Measurements from ENCODE around the gene SLC25A43.

SLC25A43 gene

DNA sequence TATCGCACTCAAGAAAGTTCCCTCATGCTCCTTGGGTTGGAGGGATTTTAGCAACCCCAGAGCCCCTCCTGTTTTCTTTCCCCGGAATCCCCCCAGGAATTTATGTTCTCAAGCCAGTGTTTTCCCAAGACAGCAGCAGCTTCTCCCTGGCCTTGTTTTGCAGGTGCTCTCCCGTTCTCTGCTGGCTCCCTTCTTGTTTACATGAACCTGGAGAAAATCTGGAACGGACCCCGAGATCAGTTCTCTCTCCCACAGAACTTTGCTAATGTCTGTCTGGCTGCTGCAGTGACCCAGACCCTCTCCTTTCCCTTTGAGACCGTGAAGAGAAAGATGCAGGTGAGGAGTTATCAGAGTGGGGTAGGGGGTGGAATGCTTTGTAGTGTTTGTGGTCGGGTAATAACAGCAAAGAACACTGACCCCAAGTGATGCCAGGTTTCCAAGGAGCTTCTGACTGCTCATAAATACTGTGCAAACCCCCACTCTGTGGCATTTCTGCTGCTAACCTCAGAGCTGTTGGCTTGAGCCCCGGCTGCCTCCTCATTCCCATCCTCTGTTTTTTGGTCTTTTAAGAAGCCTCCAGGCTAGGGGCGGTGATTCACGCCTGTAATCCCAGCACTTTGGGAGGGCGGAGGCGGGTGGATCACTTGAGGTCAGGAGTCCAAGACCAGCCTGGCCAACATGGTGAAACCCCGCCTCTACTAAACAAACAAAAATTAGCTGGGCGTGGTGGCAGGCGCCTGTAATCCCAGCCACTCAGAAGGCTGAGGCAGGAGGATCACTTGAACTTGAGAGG, 11.1 kb downstream of the SLC25A43 start:
- DNase-seq (ENCODE audit: low read depth in 2 of 2): peak; percentile 72 to 80
- TF ChIP-seq, protein P1, sequence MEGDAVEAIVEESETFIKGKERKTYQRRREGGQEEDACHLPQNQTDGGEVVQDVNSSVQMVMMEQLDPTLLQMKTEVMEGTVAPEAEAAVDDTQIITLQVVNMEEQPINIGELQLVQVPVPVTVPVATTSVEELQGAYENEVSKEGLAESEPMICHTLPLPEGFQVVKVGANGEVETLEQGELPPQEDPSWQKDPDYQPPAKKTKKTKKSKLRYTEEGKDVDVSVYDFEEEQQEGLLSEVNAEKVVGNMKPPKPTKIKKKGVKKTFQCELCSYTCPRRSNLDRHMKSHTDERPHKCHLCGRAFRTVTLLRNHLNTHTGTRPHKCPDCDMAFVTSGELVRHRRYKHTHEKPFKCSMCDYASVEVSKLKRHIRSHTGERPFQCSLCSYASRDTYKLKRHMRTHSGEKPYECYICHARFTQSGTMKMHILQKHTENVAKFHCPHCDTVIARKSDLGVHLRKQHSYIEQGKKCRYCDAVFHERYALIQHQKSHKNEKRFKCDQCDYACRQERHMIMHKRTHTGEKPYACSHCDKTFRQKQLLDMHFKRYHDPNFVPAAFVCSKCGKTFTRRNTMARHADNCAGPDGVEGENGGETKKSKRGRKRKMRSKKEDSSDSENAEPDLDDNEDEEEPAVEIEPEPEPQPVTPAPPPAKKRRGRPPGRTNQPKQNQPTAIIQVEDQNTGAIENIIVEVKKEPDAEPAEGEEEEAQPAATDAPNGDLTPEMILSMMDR (IDR thresholded peaks at IDR 0.05; ENCODE audit: low read depth, low read length): no peak
- no peak overlapping the region for H3K4me3 ChIP-seq (replicated peaks in 1 of 2; ENCODE audit: low read depth in 2 of 2, low read length in 2 of 2)

DNA sequence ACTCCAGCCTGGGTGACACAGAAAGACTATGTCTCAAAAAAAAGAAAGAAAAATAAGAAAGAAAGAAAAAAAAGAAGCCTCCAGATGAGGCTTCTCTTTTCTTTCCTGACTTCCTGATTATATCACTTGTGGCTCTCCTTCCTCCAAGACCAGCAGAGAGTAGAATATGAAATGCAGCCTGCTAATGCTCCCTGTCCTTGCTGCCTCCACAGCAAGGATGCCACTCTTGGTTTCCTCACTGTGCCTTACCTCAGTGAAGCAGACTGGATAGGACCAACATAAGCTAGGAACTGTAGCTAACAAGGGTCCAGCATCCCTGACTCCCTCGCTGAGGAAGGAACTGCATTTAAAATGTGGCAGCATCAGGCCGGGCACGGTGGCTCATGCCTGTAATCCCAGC, 11.7 kb downstream of the SLC25A43 start:
- TF ChIP-seq, protein P1 (IDR thresholded peaks at IDR 0.05; ENCODE audit: low read depth, low read length): no peak
- H3K4me3 ChIP-seq (replicated peaks in 1 of 2; ENCODE audit: low read depth in 2 of 2, low read length in 2 of 2): no peak overlapping the region
- no peak for DNase-seq (ENCODE audit: low read depth in 2 of 2)

DNA sequence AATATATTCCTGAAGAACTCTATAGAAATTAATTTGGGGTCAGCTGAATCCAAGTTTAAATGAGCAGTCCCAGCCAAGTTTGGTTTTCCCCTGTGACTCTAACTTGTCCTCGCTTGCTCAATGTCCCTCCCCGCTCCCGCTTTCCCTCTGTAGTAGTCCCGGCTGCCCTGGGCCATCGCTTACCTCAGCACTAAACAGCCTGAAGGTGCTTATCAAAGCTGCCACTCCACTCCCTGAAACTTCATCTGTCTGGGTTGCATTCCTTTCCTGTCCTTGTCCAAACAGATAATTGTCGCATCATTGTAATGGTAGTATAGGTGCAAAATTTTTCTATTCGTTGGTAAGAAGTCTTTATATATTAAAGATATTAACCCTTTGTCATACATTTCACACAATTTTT, 12.8 kb downstream of the SLC25A43 start:
- TF ChIP-seq, protein P1 (IDR thresholded peaks at IDR 0.05; ENCODE audit: low read depth, low read length): no peak
- DNase-seq (ENCODE audit: low read depth in 2 of 2): no peak
- no peak overlapping the region for H3K4me3 ChIP-seq (replicated peaks in 1 of 2; ENCODE audit: low read depth in 2 of 2, low read length in 2 of 2)

DNA sequence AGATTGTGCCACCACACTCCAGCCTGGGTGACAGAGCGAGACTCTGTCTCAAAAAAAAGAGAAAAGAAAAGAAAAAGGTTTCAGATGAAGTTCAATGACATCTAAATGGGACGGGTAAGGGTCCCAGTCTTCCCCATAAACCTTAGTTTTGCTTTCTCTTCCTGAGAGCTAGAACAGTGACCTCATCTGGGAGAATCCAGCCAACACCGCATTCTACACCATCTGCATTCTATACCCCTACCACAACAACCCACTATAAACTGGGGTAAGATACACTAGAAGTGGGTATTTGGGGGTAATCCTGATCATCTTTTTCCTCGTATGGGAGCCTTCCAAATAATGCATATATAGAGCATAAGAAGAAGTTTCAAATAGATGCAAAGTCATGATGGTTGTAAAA, 18.2 kb downstream of the SLC25A43 start:
- TF ChIP-seq, protein P1 (IDR thresholded peaks at IDR 0.05; ENCODE audit: low read depth, low read length): no peak
- H3K4me3 ChIP-seq (replicated peaks in 1 of 2; ENCODE audit: low read depth in 2 of 2, low read length in 2 of 2): no peak overlapping the region

DNA sequence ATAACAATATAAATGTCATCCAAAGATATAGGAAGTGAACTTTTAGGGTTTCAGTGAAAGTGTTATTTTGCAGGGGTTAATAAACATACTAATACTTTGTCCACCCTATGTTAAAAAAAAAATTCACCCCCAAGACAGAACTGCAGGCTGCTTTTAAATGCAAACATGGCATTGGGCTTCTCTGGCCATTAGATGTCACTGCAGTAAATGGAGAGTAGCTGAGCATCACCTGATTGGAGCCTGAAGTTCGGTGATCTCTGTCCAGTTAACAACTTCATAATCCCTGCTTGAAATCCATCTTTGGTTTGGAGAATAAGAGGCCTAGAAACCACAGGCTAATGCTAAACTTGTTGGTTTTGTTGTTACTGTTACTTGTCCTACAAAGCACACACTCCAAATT, 18.7 kb downstream of the SLC25A43 start:
- no peak overlapping the region for H3K4me3 ChIP-seq (replicated peaks in 1 of 2; ENCODE audit: low read depth in 2 of 2, low read length in 2 of 2)
- peak; percentile 3 to 17 for DNase-seq (ENCODE audit: low read depth in 2 of 2)
- TF ChIP-seq, protein P1 (IDR thresholded peaks at IDR 0.05; ENCODE audit: low read depth, low read length): no peak

More for the DNA sequence above, 18.2 kb downstream of the SLC25A43 start:
- no peak for DNase-seq (ENCODE audit: low read depth in 2 of 2)

DNA sequence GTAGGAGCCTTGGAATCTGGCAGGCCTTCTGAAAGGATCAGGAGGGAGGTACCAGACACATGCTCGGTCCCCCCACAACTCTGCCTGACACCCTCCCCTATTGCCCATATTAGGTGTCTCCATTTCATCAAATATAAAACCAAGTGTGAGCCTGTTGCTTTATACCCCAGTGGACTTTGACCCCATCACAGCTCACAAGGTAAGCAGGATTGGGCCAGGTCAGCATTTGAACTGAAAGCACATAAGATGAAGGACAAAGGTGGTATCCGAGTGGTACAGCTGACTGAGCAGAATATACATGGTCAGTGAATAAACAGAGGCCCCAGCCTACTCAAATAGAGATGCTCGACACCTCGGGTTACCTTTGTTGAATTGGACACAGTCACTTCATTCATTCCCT, 20.0 kb downstream of the SLC25A43 start:
- DNase-seq (ENCODE audit: low read depth in 2 of 2): no peak
- no peak overlapping the region for H3K4me3 ChIP-seq (replicated peaks in 1 of 2; ENCODE audit: low read depth in 2 of 2, low read length in 2 of 2)
- TF ChIP-seq, protein P1 (IDR thresholded peaks at IDR 0.05; ENCODE audit: low read depth, low read length): no peak
